PFSK-1 (cell line): ENCODE results near the gene ACAP2.

Experiments used
- FOXP2 ChIP-seq: optimal IDR thresholded peaks from 2 replicates; pipeline ENCODE3; 2011; ENCODE audit warnings: borderline replicate concordance, control low read depth, inconsistent platforms; ENCODE audit not compliant: insufficient read depth; ENCODE audit errors: extremely low read length, extremely low read depth
- POLR2AphosphoS5 ChIP-seq: IDR thresholded peaks from 2 replicates; pipeline ENCODE4 v1.6.1; 2012; ENCODE audit warnings: low read depth, mild to moderate bottlenecking, control low read depth, low read length, moderate library complexity
- TAF1 ChIP-seq: IDR thresholded peaks from 2 replicates; pipeline ENCODE4 v1.6.1; 2012; ENCODE audit warnings: low read length, control low read depth, borderline replicate concordance; ENCODE audit not compliant: insufficient read depth

DNA sequence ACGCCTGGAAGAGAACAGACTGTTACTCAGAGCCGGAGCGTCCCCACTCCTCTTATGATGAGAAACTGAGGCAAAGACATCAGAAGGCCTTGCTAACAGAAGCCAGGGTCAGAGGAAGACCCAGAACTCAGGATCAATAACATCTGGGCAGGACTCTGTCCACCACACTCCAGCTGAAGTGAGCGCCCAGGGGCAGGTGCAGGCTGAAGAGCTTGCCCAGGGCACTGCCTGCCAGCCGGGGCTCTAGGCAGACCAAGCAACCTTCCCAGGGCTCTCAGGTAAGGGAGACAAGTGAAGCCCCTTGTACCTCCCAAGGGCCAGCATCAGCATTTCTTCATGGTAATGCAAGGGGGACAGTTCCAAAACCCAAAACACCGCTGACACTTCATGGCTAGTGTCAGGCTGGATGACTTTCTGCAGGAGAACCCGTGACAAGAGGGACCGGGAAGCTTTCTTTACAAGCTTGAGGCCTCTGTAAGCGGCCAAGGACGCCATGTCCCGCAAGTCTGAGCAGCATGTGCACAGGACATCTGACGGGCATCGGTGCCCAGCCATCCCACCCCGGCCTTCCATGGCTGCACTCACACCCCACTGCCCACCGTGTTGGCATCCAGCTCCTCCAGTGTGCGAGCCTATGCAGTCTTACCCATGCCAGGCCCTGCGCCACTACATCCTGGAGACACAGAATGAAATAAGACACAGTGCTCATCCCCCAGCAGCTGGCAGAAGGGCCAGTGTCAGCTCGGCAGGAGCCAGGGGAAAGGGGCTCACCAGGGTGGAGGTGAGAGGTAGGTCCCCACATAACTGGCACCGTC lies 186.0 kb downstream of the ACAP2 start:
- TF ChIP-seq TAF1 (no peak), POLR2AphosphoS5 (no peak), FOXP2 (no peak)
